ENCODE data around the gene NKPD1.

Gene NKPD1

DNA sequence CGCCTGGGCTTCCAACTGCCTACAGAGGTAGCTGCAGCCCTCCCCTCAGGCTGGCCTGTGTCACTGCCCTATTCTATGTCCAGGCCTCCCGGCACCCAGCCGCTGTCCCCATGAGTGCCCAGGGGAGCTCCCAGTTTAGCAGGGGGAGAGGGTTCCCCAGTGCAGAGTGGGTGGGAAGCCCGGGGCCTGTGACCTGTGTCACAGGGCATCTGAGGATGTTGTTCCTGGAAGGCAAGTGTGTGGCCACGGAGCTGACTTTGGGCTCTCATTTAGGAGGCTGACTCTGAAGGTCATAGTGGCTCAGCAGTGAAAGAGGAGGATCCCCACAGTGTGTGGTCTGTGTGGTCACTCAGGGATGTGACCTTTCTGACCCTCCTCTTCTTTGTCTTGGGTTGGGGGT lies 42.7 kb downstream of the NKPD1 start:
- DNase-seq (ENCODE audit: low read depth), result no peak
- H3K4me3 ChIP-seq (ENCODE audit: low read depth, low read length), result no peak overlapping the region
- no peak for TF ChIP-seq MYC (IDR thresholded peaks at IDR 0.05; ENCODE audit: low read depth, low read length)
- TF ChIP-seq, protein P1, sequence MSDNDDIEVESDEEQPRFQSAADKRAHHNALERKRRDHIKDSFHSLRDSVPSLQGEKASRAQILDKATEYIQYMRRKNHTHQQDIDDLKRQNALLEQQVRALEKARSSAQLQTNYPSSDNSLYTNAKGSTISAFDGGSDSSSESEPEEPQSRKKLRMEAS (IDR thresholded peaks at IDR 0.05; ENCODE audit: low read depth, low read length), result no peak
- TF ChIP-seq, protein P2, sequence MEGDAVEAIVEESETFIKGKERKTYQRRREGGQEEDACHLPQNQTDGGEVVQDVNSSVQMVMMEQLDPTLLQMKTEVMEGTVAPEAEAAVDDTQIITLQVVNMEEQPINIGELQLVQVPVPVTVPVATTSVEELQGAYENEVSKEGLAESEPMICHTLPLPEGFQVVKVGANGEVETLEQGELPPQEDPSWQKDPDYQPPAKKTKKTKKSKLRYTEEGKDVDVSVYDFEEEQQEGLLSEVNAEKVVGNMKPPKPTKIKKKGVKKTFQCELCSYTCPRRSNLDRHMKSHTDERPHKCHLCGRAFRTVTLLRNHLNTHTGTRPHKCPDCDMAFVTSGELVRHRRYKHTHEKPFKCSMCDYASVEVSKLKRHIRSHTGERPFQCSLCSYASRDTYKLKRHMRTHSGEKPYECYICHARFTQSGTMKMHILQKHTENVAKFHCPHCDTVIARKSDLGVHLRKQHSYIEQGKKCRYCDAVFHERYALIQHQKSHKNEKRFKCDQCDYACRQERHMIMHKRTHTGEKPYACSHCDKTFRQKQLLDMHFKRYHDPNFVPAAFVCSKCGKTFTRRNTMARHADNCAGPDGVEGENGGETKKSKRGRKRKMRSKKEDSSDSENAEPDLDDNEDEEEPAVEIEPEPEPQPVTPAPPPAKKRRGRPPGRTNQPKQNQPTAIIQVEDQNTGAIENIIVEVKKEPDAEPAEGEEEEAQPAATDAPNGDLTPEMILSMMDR (IDR thresholded peaks at IDR 0.05; ENCODE audit: low read depth, low read length), result no peak
- TF ChIP-seq POLR2A (IDR thresholded peaks at IDR 0.05; ENCODE audit: extremely low read depth, insufficient read length), result no peak

DNA sequence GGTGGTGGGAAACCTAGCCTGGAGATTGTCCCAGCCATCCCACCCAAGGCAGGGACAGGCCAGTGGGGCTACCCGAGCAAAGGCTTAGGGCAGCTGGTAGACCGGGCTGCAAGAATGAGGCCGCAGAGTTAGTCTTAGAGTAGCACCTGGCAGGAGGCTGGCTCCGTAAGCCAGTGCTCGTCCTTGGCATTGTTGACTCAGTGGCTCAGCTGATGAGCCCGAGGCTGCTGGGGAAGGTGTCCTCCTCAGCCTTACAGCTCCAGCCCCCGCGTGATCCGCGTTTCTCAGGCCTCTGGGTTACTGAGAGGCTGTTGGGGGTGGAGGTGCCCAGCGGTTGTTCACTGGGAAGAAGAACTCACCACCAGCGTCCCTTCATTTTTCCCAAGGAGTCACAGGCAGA lies 43.1 kb downstream of the NKPD1 start:
- no peak overlapping the region for H3K4me3 ChIP-seq (ENCODE audit: low read depth, low read length)
- no peak for DNase-seq (ENCODE audit: low read depth)
- TF ChIP-seq, protein P1 (IDR thresholded peaks at IDR 0.05; ENCODE audit: low read depth, low read length), result no peak
- no peak for TF ChIP-seq POLR2A (IDR thresholded peaks at IDR 0.05; ENCODE audit: extremely low read depth, insufficient read length)
- no peak; the same call in 1 of the 2 replicates for TF ChIP-seq MYC (IDR thresholded peaks at IDR 0.05; ENCODE audit: low read depth, low read length)
- TF ChIP-seq, protein P2 (IDR thresholded peaks at IDR 0.05; ENCODE audit: low read depth, low read length), result no peak

DNA sequence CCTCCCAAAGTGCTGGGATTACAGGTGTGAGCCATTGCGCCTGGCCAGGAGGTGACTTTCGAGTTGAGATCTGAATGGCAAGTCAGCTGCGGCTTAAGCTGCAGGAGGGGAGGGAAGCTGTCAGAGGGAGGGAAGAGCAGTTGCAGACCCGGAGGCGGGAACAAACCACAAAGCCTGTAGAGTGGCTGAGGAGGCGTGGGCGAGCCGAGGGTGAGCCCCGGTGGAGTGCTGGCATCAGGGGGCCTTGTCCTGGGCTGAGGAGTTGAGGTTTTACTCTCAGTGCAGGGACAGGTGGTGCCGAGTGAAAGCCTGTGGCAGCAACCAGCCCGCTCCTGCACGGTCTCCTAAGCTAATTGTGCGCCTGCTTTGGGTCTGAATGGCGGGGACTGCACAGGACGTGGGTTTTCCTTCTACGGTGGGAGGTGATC lies 43.6 kb downstream of the NKPD1 start:
- TF ChIP-seq, protein P2 (IDR thresholded peaks at IDR 0.05; ENCODE audit: low read depth, low read length), result no peak
- TF ChIP-seq MYC (IDR thresholded peaks at IDR 0.05; ENCODE audit: low read depth, low read length) (peak; percentile 53; the same call in 1 of the 2 replicates), POLR2A (IDR thresholded peaks at IDR 0.05; ENCODE audit: extremely low read depth, insufficient read length) (no peak)
- TF ChIP-seq, protein P1 (IDR thresholded peaks at IDR 0.05; ENCODE audit: low read depth, low read length), result peak; percentile 39
- H3K4me3 ChIP-seq (ENCODE audit: low read depth, low read length), result no peak overlapping the region
- peak; percentile 90 for DNase-seq (ENCODE audit: low read depth)

DNA sequence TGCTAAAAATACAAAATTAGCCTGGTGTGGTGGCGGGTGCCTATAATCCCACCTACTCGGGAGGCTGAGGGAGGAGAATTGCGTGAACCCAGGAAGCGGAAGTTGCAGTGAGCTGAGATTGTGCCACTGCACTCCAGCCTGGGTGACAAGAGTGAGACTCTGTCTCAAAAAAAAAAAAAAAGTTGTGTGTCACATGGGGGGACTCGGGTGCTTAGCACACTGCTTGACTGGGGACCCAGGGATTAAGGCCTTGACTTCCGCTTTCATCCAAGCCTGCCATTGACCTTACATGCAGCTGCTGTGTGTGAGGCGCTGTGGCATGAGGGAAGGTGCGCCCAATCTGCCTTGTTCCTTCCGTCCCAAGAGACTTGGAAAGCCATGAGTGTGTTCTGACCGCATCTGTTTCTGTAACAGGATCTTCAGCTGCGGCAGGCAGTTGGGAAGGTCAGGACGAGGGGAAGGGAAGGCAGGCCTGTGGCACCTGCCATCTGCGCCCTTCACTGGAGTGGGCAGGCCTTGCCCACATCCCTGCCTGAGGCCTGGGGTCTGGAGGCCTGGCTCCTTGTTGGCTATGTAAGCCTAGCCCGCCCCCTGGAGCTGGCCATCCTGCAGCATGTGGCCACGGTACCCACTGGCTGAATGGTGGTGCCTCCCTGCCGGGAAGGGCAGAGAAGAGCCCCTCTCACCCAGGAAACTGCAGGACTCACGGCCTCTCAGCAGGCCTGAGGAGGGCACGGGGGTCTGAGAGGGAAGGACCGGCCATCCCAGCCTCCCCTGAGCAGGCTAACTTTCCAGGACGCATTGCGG lies 44.8 kb downstream of the NKPD1 start:
- no peak overlapping the region for H3K4me3 ChIP-seq (ENCODE audit: low read depth, low read length)
- TF ChIP-seq, protein P2 (IDR thresholded peaks at IDR 0.05; ENCODE audit: low read depth, low read length), result no peak
- TF ChIP-seq MYC (IDR thresholded peaks at IDR 0.05; ENCODE audit: low read depth, low read length) (no peak), POLR2A (IDR thresholded peaks at IDR 0.05; ENCODE audit: extremely low read depth, insufficient read length) (no peak)
- TF ChIP-seq, protein P1 (IDR thresholded peaks at IDR 0.05; ENCODE audit: low read depth, low read length), result no peak
- peak; percentile 34 for DNase-seq (ENCODE audit: low read depth)

DNA sequence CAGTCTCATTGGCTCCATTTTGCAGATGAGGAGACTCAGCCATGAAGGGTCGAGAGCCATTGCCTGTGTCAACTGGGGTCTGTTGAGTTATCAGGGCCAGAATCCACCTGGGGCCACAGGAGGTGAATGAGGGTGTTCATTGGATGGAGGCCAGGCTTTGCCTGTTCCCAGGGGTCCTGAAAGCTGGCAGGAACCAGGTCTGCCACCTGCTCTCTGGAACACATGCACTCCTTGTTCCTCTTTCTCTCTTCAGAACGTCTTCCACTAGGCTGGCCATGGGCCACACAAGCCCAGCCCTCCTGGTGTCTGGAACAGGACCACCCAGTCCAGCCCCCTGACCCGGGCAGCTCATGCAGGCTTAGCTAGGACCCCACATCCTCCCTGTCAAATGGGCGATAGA lies 46.7 kb downstream of the NKPD1 start:
- no peak overlapping the region for H3K4me3 ChIP-seq (ENCODE audit: low read depth, low read length)
- TF ChIP-seq POLR2A (IDR thresholded peaks at IDR 0.05; ENCODE audit: extremely low read depth, insufficient read length), result no peak
- TF ChIP-seq, protein P2 (IDR thresholded peaks at IDR 0.05; ENCODE audit: low read depth, low read length), result no peak
- no peak for TF ChIP-seq MYC (IDR thresholded peaks at IDR 0.05; ENCODE audit: low read depth, low read length)
- TF ChIP-seq, protein P1 (IDR thresholded peaks at IDR 0.05; ENCODE audit: low read depth, low read length), result no peak
- no peak for DNase-seq (ENCODE audit: low read depth)

Measured in NB4 (cell line).